ENCODE measurements around the gene DVL1.

DVL1 gene

DNA sequence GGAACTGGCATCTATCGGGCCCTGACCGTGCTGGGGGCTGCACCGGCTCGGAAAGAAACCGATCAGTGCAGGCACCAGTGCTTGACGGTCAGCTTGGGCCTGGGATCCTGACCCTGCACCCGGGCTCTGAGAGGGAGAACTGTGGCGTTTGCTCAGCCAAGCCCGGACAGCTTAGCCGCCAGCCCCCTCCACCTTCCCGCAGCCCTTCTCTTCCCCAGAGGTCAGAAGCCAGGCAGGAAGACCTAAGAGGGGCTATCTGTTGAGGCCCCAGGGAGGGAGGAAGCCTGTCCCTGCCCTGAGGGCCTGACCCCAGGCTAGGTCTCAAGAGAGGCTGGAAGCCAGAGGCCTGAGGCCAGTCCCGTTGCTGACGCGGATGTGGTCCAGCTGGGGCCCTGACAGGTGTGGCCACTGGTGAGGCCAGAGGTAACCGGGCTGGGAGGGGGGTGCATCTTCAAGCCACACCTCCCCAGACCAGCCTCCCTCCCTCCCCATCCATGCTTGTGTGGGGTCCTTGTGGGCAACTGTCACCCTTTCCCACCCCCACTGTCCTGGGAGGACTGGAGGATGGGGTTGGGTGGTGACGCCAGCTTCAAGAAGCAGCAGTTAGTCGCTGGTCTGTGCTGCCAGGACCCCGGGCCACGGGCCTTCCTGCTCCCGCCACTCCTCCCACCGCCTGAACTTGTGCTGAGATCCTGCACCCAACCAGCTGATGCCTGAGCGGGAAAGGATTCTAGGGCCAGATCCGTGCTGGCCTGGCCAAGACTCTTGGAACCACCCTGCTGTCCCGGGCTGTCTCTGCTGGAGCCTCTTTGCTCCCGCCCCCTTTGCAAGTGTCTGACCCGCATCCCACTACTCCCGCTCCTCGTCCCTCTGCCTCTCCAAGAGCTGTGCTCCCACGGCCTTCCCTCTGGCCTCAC is 2.6 kb upstream of the DVL1 start:
- DNase-seq (ENCODE audit: low read depth): no peak

DNA sequence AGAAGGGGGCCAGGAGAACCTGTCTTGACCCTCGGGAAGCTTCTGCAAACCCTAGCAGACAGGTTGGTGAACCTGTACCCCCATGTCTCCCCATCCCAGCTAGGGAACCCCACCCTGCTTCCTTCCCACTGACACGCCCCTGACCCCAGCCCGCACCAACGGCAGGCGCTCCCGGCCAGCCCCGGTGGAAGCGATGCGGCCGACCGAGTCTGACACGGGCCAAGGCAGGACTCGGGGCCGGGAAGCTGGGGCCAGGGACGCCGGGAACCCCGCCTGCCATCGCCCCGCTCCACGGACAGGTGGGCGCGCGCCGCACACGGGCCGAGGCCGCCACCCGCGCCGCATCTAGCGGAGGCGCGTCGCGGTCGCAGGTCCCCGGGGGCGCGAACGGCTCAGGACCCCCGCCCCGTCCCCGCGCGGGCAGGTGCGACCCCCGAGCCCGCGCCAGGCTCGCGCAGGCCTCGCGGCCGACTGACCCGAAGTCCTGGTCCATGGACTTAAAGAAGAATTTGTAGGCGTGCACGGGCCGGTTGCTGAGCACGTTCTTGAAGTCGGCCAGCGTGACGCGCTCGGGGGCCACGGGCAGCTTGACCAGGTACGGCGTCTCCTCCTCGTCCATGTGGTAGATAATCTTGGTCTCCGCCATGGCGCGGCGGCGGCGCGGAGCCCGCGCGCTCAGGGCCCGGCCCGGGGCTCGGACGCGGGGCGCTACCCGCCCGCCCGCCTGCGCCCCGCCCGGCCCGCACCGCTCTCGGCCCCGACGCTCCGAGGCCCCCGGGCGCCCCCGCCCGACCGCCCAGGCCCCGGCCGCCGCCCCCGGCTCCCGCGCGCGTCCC is 580 bp downstream of the DVL1 start:
- DNase-seq (ENCODE audit: low read depth): peak; percentile 59
- peak overlapping the region; percentile 67 for H3K4me3 ChIP-seq (ENCODE audit: low read depth, low read length)
- TF ChIP-seq, protein P1, sequence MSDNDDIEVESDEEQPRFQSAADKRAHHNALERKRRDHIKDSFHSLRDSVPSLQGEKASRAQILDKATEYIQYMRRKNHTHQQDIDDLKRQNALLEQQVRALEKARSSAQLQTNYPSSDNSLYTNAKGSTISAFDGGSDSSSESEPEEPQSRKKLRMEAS (IDR thresholded peaks at IDR 0.05; ENCODE audit: low read depth, low read length): peak; percentile 41; the same call in 1 of the 2 replicates
- TF ChIP-seq CTCF (IDR thresholded peaks at IDR 0.05; ENCODE audit: low read depth, low read length) (no peak), POLR2A (IDR thresholded peaks at IDR 0.05; ENCODE audit: extremely low read depth, insufficient read length) (no peak), MYC (IDR thresholded peaks at IDR 0.05; ENCODE audit: low read depth, low read length) (peak; percentile 43; the same call in 1 of the 2 replicates)

More for the DNA sequence above, 2.6 kb upstream of the DVL1 start:
- no peak for TF ChIP-seq POLR2A (IDR thresholded peaks at IDR 0.05; ENCODE audit: extremely low read depth, insufficient read length)
- no peak for TF ChIP-seq MYC (IDR thresholded peaks at IDR 0.05; ENCODE audit: low read depth, low read length)
- TF ChIP-seq, protein P1 (IDR thresholded peaks at IDR 0.05; ENCODE audit: low read depth, low read length): no peak
- no peak for TF ChIP-seq CTCF (IDR thresholded peaks at IDR 0.05; ENCODE audit: low read depth, low read length)
- no peak overlapping the region for H3K4me3 ChIP-seq (ENCODE audit: low read depth, low read length)

DNA sequence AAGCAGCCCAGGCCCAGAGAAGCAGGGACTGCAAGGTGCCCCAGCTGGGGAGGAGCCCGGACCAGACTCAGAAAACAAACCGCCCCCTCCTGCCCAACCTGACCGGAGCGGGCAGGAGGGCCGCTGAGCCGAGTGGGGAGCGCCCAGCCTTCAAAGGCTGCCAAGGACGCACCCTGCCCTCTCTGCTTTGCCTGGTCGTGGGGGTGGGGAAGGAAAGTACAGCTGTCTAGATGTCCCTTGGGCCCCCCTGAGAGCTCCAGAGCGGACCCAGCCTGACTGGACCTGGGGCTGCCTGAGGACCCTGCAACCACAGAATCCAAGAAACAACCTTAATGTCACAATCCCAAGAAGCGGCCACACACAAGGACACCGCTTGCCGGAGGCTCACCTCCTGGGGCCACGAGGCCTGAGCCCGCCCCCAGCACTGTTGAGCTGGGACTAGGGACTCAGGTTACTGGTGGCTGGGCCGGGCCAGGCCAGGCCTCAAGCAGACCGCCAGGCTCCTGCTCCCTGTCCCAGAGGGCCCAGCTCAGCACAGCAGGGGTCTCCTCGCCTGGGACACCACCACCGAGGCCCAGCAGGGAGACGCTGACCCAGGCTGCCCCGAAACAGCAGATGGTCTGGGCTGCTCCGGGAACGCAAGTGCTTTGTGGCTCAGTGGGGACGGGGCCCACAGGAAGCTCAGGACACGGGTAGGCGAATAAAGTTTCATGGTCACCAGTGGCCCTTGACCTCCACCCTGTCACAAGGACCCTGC is 1.4 kb downstream of the DVL1 start:
- H3K4me3 ChIP-seq (ENCODE audit: low read depth, low read length): peak overlapping the region; percentile 67
- peak; percentile 62 for DNase-seq (ENCODE audit: low read depth)
- no peak for TF ChIP-seq CTCF (IDR thresholded peaks at IDR 0.05; ENCODE audit: low read depth, low read length)
- TF ChIP-seq, protein P1 (IDR thresholded peaks at IDR 0.05; ENCODE audit: low read depth, low read length): no peak
- TF ChIP-seq POLR2A (IDR thresholded peaks at IDR 0.05; ENCODE audit: extremely low read depth, insufficient read length): no peak
- no peak for TF ChIP-seq MYC (IDR thresholded peaks at IDR 0.05; ENCODE audit: low read depth, low read length)

DNA sequence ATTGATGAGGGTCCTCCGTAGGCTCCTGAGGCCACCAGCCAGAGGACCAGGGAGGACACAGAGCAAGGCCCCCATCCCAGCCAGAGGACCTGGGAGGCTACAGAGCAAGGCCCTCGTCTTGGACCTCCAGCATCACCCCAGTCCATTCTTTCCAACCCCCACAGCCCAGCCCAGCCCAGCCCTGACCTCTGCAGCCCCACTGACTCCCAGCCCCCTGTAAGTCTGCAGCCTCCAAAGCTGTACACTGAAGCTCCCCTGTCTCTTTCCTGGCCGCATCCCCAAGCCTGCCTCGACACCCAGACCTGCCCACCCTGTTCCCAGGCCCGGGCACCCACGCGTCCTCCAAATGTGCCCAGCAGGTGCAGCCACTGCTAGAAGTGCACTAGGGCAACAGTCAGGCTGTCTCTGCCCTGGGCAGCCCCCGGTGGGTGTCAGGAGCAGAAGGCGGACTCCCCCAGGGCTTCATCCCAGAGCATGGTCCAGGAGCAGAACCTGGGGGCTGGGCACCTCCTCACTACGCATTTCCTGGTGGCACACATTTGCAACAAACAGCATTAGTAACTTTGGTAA is 2.1 kb downstream of the DVL1 start:
- TF ChIP-seq CTCF (IDR thresholded peaks at IDR 0.05; ENCODE audit: low read depth, low read length) (no peak), POLR2A (IDR thresholded peaks at IDR 0.05; ENCODE audit: extremely low read depth, insufficient read length) (no peak), MYC (IDR thresholded peaks at IDR 0.05; ENCODE audit: low read depth, low read length) (no peak)
- TF ChIP-seq, protein P1 (IDR thresholded peaks at IDR 0.05; ENCODE audit: low read depth, low read length): no peak
- peak overlapping the region; percentile 67 for H3K4me3 ChIP-seq (ENCODE audit: low read depth, low read length)
- no peak for DNase-seq (ENCODE audit: low read depth)

DNA sequence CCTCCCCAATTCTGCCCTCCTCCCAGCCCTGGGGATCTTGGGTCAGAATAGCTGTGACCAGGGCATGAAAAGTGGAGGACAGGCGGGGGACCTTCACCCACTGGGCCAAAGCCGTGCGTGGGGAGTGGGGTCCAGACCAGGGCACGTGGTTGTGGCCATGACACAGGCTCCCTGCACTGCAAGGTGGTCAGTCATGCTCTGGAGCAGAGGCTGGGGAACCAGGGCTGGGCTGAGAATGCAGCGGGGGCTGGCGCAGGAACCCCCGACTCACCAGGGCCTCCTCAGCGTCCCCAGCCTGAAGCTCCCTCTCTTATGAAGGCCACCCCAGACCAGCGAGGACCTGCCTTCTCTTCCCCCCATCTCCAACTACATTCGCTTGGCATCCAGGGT is 2.7 kb downstream of the DVL1 start:
- TF ChIP-seq POLR2A (IDR thresholded peaks at IDR 0.05; ENCODE audit: extremely low read depth, insufficient read length): no peak
- no peak overlapping the region for H3K4me3 ChIP-seq (ENCODE audit: low read depth, low read length)
- DNase-seq (ENCODE audit: low read depth): no peak

Data from NB4 (cell line).